GM12878 (cell line): ENCODE results near the gene ANO6. TPM values are rescaled to one million over a fixed set of nuclear protein-coding genes. Genes with fewer than 3 reads are reported as not detected.

Experiments
- ATF3 ChIP-seq: IDR thresholded peaks from 2 replicates; pipeline ENCODE4 v1.6.1; 2011; ENCODE audit warnings: low read depth, mild to moderate bottlenecking, low read length, moderate library complexity, borderline replicate concordance; ENCODE audit errors: extremely low read depth
- HDAC2 ChIP-seq: fragments of 200-600 bp; sonication (generic); IDR thresholded peaks from 2 replicates; pipeline ENCODE4 v1.6.1; 2017
- IRF5 ChIP-seq: fragments of 450-650 bp; IDR thresholded peaks from 2 replicates; pipeline ENCODE4 v1.6.1; 2017; ENCODE audit warnings: borderline replicate concordance
- KAT2A ChIP-seq: conservative IDR thresholded peaks from 2 replicates; pipeline ENCODE4 v1.6.1; 2011; ENCODE audit warnings: low read depth, low read length; ENCODE audit not compliant: control insufficient read depth
- PRDM15 ChIP-seq: fragments of 450-650 bp; formaldehyde crosslinking; IDR thresholded peaks from 2 replicates; pipeline ENCODE4 v1.4.0; 2020; ENCODE audit warnings: mild to moderate bottlenecking, moderate library complexity
- RBBP5 ChIP-seq: fragments of 200-600 bp; sonication (generic); conservative IDR thresholded peaks from 2 replicates; pipeline ENCODE4 v1.6.1; 2016
- SIN3A ChIP-seq: IDR thresholded peaks from 2 replicates; pipeline ENCODE4 v1.6.1; 2012; ENCODE audit warnings: low read depth, low read length, improper control_type of control experiment
- TCF7 ChIP-seq: IDR thresholded peaks from 2 replicates; pipeline ENCODE4 v1.6.1; 2014; ENCODE audit warnings: antibody characterized with exemption, borderline replicate concordance
- polyA plus RNA-seq, 11 experiments: library from polyadenylated mRNA; depleted of rRNA in 4 of 11; unstranded in 6 of 11; stranded (reverse) in 5 of 11; fragments of >200 nt; fragmentation: Nextera tagmentation in 4 of 11; fragmentation: Illumina TruSeq in 1 of 11; extraction: Ambion mirVana in 4 of 11; extraction: Trizol in 1 of 11; gene quantifications; 1 replicate in 1 of 11; 2 replicates in 10 of 11; pipeline versions ENCODE4 v1.2.1 to v1.2.3, GENCODE V29; 2011 to 2016; ENCODE audit warnings: inconsistent platforms in 2 of 11, missing spikeins in 2 of 11, low read depth in 1 of 11
- total RNA-seq, 4 experiments: library from RNA; depleted of rRNA in 3 of 4; stranded (reverse); fragments of >200 nt in 3 of 4; fragmentation: Illumina TruSeq in 1 of 4; extraction: Trizol in 1 of 4; gene quantifications; 2 replicates each; pipeline versions ENCODE4 v1.2.1 to v1.2.3, GENCODE V29; 2013 to 2021

The ANO6 gene
- total and polyA plus RNA-seq, 10 of the 15 experiments (the other 5 are each of a cell fraction or from before 2014, with no cell fraction given), result 4.6 to 30.3 (median 26.0) TPM

- TF ChIP-seq SIN3A (no peak), KAT2A (no peak), HDAC2 (no peak), TCF7 (no peak), IRF5 (no peak), RBBP5 (no peak), PRDM15 (CRISPR knock-in tag) (no peak), ATF3 (no peak)
Observed at GRCh38 chr12:45189766-45190403, 26.0 kb upstream of the ANO6 start (continued).
